Muscle layer of duodenum (tissue), 2 donors: ENCODE results near the gene PLEKHA7.

Source experiments
- H3K27ac ChIP-seq: one replicate; pipeline ENCODE4 v1.7.0; 2013; ENCODE audit warnings: mild to moderate bottlenecking, low read length
- H3K27me3 ChIP-seq: one replicate; pipeline ENCODE4 v1.7.0; 2013; ENCODE audit warnings: low read depth, mild to moderate bottlenecking, control low read depth, low read length
- H3K36me3 ChIP-seq, 2 donors: one replicate each; pipeline ENCODE4 v1.7.0; 2013; ENCODE audit warnings: low read length in 2 of 2, control low read depth in 1 of 2, mild to moderate bottlenecking in 1 of 2; ENCODE audit not compliant: insufficient read depth in 2 of 2, control insufficient read depth in 1 of 2
- H3K4me1 ChIP-seq, 2 donors: one replicate each; pipeline ENCODE4 v1.7.0; 2013; ENCODE audit warnings: low read length in 2 of 2, mild to moderate bottlenecking in 2 of 2, control low read depth in 1 of 2, moderate library complexity in 1 of 2; ENCODE audit not compliant: insufficient read depth in 2 of 2, control insufficient read depth in 1 of 2
- H3K4me3 ChIP-seq, 2 donors: one replicate each; pipeline ENCODE4 v1.7.0; 2013; ENCODE audit warnings: low read length in 2 of 2, low read depth in 1 of 2, mild to moderate bottlenecking in 1 of 2
- H3K9me3 ChIP-seq, 2 donors: one replicate each; pipeline ENCODE4 v1.7.0; 2013; ENCODE audit warnings: low read length in 2 of 2, control low read depth in 1 of 2, mild to moderate bottlenecking in 1 of 2; ENCODE audit not compliant: control insufficient read depth in 1 of 2
- donor health status: healthy.

The PLEKHA7 gene

GRCh38 chr11:16772141-16772512 is 242.1 kb downstream of the PLEKHA7 start:
- Histone ChIP-seq H3K4me1 (no peaks in the 10 kb centered on the region), H3K27ac (no peak overlapping the region), H3K36me3 (no peaks in the 10 kb centered on the region), H3K27me3 (no peaks in the 10 kb centered on the region), H3K9me3 (no peaks in the 10 kb centered on the region), H3K4me3 (no peak overlapping the region)

- no peak overlapping the region for H3K27ac ChIP-seq
- H3K4me1 ChIP-seq, result no peaks in the 10 kb centered on the region
- H3K9me3 ChIP-seq, result no peaks in the 10 kb centered on the region
- no peaks in the 10 kb centered on the region for H3K27me3 ChIP-seq
- H3K36me3 ChIP-seq, result no peaks in the 10 kb centered on the region
- H3K4me3 ChIP-seq, result no peak overlapping the region
Observed at GRCh38 chr11:16771350-16772140, 242.7 kb downstream of the PLEKHA7 start.

- no peaks in the 10 kb centered on the region for H3K9me3 ChIP-seq
- no peaks in the 10 kb centered on the region for H3K4me1 ChIP-seq
Observed at GRCh38 chr11:16770016-16770415, 244.2 kb downstream of the PLEKHA7 start.

GRCh38 chr11:16769386-16769785 is 244.8 kb downstream of the PLEKHA7 start:
- no peaks in the 10 kb centered on the region for H3K4me1 ChIP-seq
- no peak overlapping the region for H3K4me3 ChIP-seq
- H3K27me3 ChIP-seq, result no peaks in the 10 kb centered on the region
- no peaks in the 10 kb centered on the region for H3K9me3 ChIP-seq
- no peaks in the 10 kb centered on the region for H3K36me3 ChIP-seq
- no peak overlapping the region for H3K27ac ChIP-seq

More at GRCh38 chr11:16770016-16770415, 244.2 kb downstream of the PLEKHA7 start:
- Histone ChIP-seq H3K4me3 (no peak overlapping the region), H3K36me3 (no peaks in the 10 kb centered on the region), H3K27me3 (no peaks in the 10 kb centered on the region), H3K27ac (no peak overlapping the region)

GRCh38 chr11:16767957-16768356 is 246.3 kb downstream of the PLEKHA7 start:
- Histone ChIP-seq H3K36me3 (no peaks in the 10 kb centered on the region), H3K4me1 (no peaks in the 10 kb centered on the region), H3K27me3 (no peaks in the 10 kb centered on the region), H3K4me3 (no peak overlapping the region), H3K9me3 (no peaks in the 10 kb centered on the region), H3K27ac (no peak overlapping the region)

- Histone ChIP-seq H3K4me1 (no peaks in the 10 kb centered on the region), H3K9me3 (no peaks in the 10 kb centered on the region), H3K36me3 (no peaks in the 10 kb centered on the region), H3K4me3 (no peak overlapping the region), H3K27me3 (no peaks in the 10 kb centered on the region), H3K27ac (no peak overlapping the region)
Observed at GRCh38 chr11:16767137-16767536, 247.1 kb downstream of the PLEKHA7 start.

- Histone ChIP-seq H3K36me3 (no peaks in the 10 kb centered on the region), H3K4me1 (no peaks in the 10 kb centered on the region), H3K27me3 (no peaks in the 10 kb centered on the region), H3K27ac (no peak overlapping the region), H3K9me3 (no peaks in the 10 kb centered on the region), H3K4me3 (no peak overlapping the region)
Observed at GRCh38 chr11:16764888-16765287, 249.3 kb downstream of the PLEKHA7 start.

GRCh38 chr11:16763746-16764145 is 250.5 kb downstream of the PLEKHA7 start:
- Histone ChIP-seq H3K27me3 (no peaks in the 10 kb centered on the region), H3K9me3 (no peaks in the 10 kb centered on the region), H3K36me3 (peaks cover 0 to under 1% of the 10 kb centered on the region in 2 donors), H3K4me3 (no peak overlapping the region), H3K4me1 (no peaks in the 10 kb centered on the region), H3K27ac (no peak overlapping the region)

GRCh38 chr11:16759857-16760508 is 254.2 kb downstream of the PLEKHA7 start:
- H3K4me1 ChIP-seq, result no peaks in the 10 kb centered on the region
- no peak overlapping the region for H3K4me3 ChIP-seq
- no peak overlapping the region for H3K27ac ChIP-seq
- no peaks in the 10 kb centered on the region for H3K27me3 ChIP-seq
- H3K36me3 ChIP-seq, result peaks cover 16 to 27% of the 10 kb centered on the region in 2 donors
- H3K9me3 ChIP-seq, result no peaks in the 10 kb centered on the region

GRCh38 chr11:16758382-16759024 is 255.7 kb downstream of the PLEKHA7 start:
- Histone ChIP-seq H3K9me3 (no peaks in the 10 kb centered on the region), H3K4me3 (no peak overlapping the region), H3K36me3 (peaks cover 21 to 42% of the 10 kb centered on the region in 2 donors), H3K27ac (no peak overlapping the region), H3K4me1 (no peaks in the 10 kb centered on the region), H3K27me3 (no peaks in the 10 kb centered on the region)

- Histone ChIP-seq H3K27ac (no peak overlapping the region), H3K4me1 (no peaks in the 10 kb centered on the region), H3K36me3 (peaks cover 66 to 86% of the 10 kb centered on the region in 2 donors), H3K9me3 (no peaks in the 10 kb centered on the region), H3K27me3 (no peaks in the 10 kb centered on the region), H3K4me3 (no peak overlapping the region)
Observed at GRCh38 chr11:16750417-16750816, 263.8 kb downstream of the PLEKHA7 start.
